Stimulated activated naive CD8-positive, alpha-beta T cell treated with anti-CD3 and anti-CD28 coated beads, Interleukin-15, amount 100 ng/mL, for 72 hours (primary cell): Measurements from ENCODE around the gene FBXO3.
"Not testable (repeated sequence)": the region's sequence is repeated elsewhere in the genome, so short reads cannot be mapped to it uniquely, and the experiment has no call there.

ENCODE experiments used
- ATAC-seq: fragments of 150-1000 bp; cut with Tn5 transposase; 2 replicates; pipeline ENCODE4 v1.10.0; 2021; ENCODE audit warnings: mild to moderate bottlenecking, moderate library complexity
- DNase-seq, 2 donors: peaks; one replicate each; pipeline ENCODE4 v3.0.0; 2021 to 2022
- H3K27ac Mint-ChIP-seq, 2 donors: one replicate each; pipeline ENCODE4 v1.8.0; 2022; ENCODE audit warnings: mild to moderate bottlenecking in 2 of 2, mixed read lengths in 2 of 2, moderate library complexity in 2 of 2
- H3K27me3 Mint-ChIP-seq: one replicate; pipeline ENCODE4 v1.8.0; 2022; ENCODE audit warnings: mixed read lengths
- H3K4me1 Mint-ChIP-seq: one replicate; pipeline ENCODE4 v1.8.0; 2022; ENCODE audit warnings: mild to moderate bottlenecking, mixed read lengths
- H3K4me3 Mint-ChIP-seq, 2 donors: one replicate each; pipeline ENCODE4 v1.8.0; 2022; ENCODE audit warnings: mild to moderate bottlenecking in 2 of 2, mixed read lengths in 2 of 2, moderate library complexity in 1 of 2
- H3K9me3 Mint-ChIP-seq, 2 donors: one replicate each; pipeline ENCODE4 v1.8.0; 2022; ENCODE audit warnings: mixed read lengths in 2 of 2

Gene FBXO3

GRCh38 chr11:33773987-33774735 lies at the start of gene FBXO3:
Gene FBXO3 (minus strand): TSS chr11:33774520. CDS start chr11:33774497, 23 bp downstream.
- Mint-ChIP-seq H3K9me3 (no peaks in the 10 kb centered on the region), H3K27ac (peak within 1 kb of the TSS; percentile 97 to 98), H3K27me3 (peaks cover 30% of the 10 kb centered on the region), H3K4me3 (peak within 1 kb of the TSS; percentile 90 to 93), H3K4me1 (peaks cover 38% of the 10 kb centered on the region)
- ATAC-seq (peak; percentile 88), DNase-seq (peak; percentile 76)

- H3K4me3 Mint-ChIP-seq, H3K4me1 Mint-ChIP-seq, ATAC-seq, H3K9me3 Mint-ChIP-seq, H3K27ac Mint-ChIP-seq, DNase-seq: not testable (repeated sequence)
- H3K27me3 Mint-ChIP-seq: peaks cover 39% of the 10 kb centered on the region
Observed at GRCh38 chr11:33822981-33823380, 48.7 kb upstream of the FBXO3 start.

GRCh38 chr11:33819278-33820035 lies 45.1 kb upstream of the FBXO3 start:
- no peak for ATAC-seq
- Mint-ChIP-seq H3K27ac (no peak overlapping the region), H3K9me3 (no peaks in the 10 kb centered on the region), H3K27me3 (peaks cover 22% of the 10 kb centered on the region), H3K4me3 (no peak overlapping the region), H3K4me1 (no peaks in the 10 kb centered on the region)
- DNase-seq: no peak

GRCh38 chr11:33808228-33808828 lies 34.0 kb upstream of the FBXO3 start:
- peaks cover 47% of the 10 kb centered on the region for H3K27me3 Mint-ChIP-seq
- ATAC-seq: peak; percentile 88
- peak; percentile 76 to 78 for DNase-seq
- H3K4me3 Mint-ChIP-seq: no peak overlapping the region
- H3K27ac Mint-ChIP-seq: no peak overlapping the region
- H3K4me1 Mint-ChIP-seq: no peaks in the 10 kb centered on the region
- no peaks in the 10 kb centered on the region for H3K9me3 Mint-ChIP-seq

- no peak overlapping the region for H3K27ac Mint-ChIP-seq
- no peaks in the 10 kb centered on the region for H3K9me3 Mint-ChIP-seq
- peaks cover 8% of the 10 kb centered on the region for H3K4me1 Mint-ChIP-seq
- no peak for ATAC-seq
- DNase-seq: no peak
- no peak overlapping the region for H3K4me3 Mint-ChIP-seq
- H3K27me3 Mint-ChIP-seq: peaks cover 86% of the 10 kb centered on the region
Observed at GRCh38 chr11:33804471-33804870, 30.2 kb upstream of the FBXO3 start.

- H3K9me3 Mint-ChIP-seq: no peaks in the 10 kb centered on the region
- peaks cover 80% of the 10 kb centered on the region for H3K27me3 Mint-ChIP-seq
- ATAC-seq: peak; percentile 77
- no peak overlapping the region for H3K4me3 Mint-ChIP-seq
- H3K4me1 Mint-ChIP-seq: peaks cover 8% of the 10 kb centered on the region
- H3K27ac Mint-ChIP-seq: no peak overlapping the region
- DNase-seq: no peak
Observed at GRCh38 chr11:33802194-33802950, 28.1 kb upstream of the FBXO3 start.

- H3K27me3 Mint-ChIP-seq: peaks cover 86% of the 10 kb centered on the region
- peaks cover 8% of the 10 kb centered on the region for H3K4me1 Mint-ChIP-seq
- ATAC-seq (no peak), DNase-seq (no peak)
- no peak overlapping the region for H3K27ac Mint-ChIP-seq
- H3K4me3 Mint-ChIP-seq: no peak overlapping the region
- no peaks in the 10 kb centered on the region for H3K9me3 Mint-ChIP-seq
Observed at GRCh38 chr11:33801821-33802193, 27.5 kb upstream of the FBXO3 start.

- no peak overlapping the region for H3K4me3 Mint-ChIP-seq
- ATAC-seq (no peak), DNase-seq (no peak)
- peaks cover 8% of the 10 kb centered on the region for H3K4me1 Mint-ChIP-seq
- no peaks in the 10 kb centered on the region for H3K9me3 Mint-ChIP-seq
- H3K27ac Mint-ChIP-seq: no peak overlapping the region
- H3K27me3 Mint-ChIP-seq: peaks cover 81% of the 10 kb centered on the region
Observed at GRCh38 chr11:33797879-33798278, 23.6 kb upstream of the FBXO3 start.

- Mint-ChIP-seq H3K27ac (no peak overlapping the region), H3K9me3 (no peaks in the 10 kb centered on the region), H3K27me3 (peaks cover 48% of the 10 kb centered on the region), H3K4me1 (no peaks in the 10 kb centered on the region), H3K4me3 (no peak overlapping the region)
- DNase-seq (no peak), ATAC-seq (no peak)
Observed at GRCh38 chr11:33790040-33790439, 15.7 kb upstream of the FBXO3 start.

- not testable (repeated sequence) for ATAC-seq, H3K9me3 Mint-ChIP-seq, H3K4me1 Mint-ChIP-seq, H3K4me3 Mint-ChIP-seq, DNase-seq, H3K27ac Mint-ChIP-seq
- H3K27me3 Mint-ChIP-seq: peaks cover 58% of the 10 kb centered on the region
Observed at GRCh38 chr11:33788095-33788494, 13.8 kb upstream of the FBXO3 start.

- H3K27me3 Mint-ChIP-seq: peaks cover 50% of the 10 kb centered on the region
- no peak overlapping the region for H3K27ac Mint-ChIP-seq
Observed at GRCh38 chr11:33787076-33787475, 12.8 kb upstream of the FBXO3 start.

GRCh38 chr11:33785609-33786008 lies 11.3 kb upstream of the FBXO3 start:
- DNase-seq: no peak
- Mint-ChIP-seq H3K4me3 (no peak overlapping the region), H3K27ac (no peak overlapping the region), H3K4me1 (no peaks in the 10 kb centered on the region), H3K9me3 (no peaks in the 10 kb centered on the region), H3K27me3 (peaks cover 58% of the 10 kb centered on the region)
- no peak for ATAC-seq

More at GRCh38 chr11:33787076-33787475, 12.8 kb upstream of the FBXO3 start:
- Mint-ChIP-seq H3K4me3 (no peak overlapping the region), H3K9me3 (no peaks in the 10 kb centered on the region), H3K4me1 (no peaks in the 10 kb centered on the region)
- no peak for DNase-seq
- ATAC-seq: no peak

GRCh38 chr11:33779849-33780528 lies 5.7 kb upstream of the FBXO3 start:
- Mint-ChIP-seq H3K4me3 (no peak overlapping the region), H3K27ac (no peak overlapping the region), H3K27me3 (peaks cover 68% of the 10 kb centered on the region), H3K4me1 (peaks cover 11% of the 10 kb centered on the region), H3K9me3 (no peaks in the 10 kb centered on the region)
- ATAC-seq (no peak), DNase-seq (no peak)

GRCh38 chr11:33778675-33779074 lies 4.4 kb upstream of the FBXO3 start:
- no peak overlapping the region for H3K27ac Mint-ChIP-seq
- H3K9me3 Mint-ChIP-seq: no peaks in the 10 kb centered on the region
- no peak overlapping the region for H3K4me3 Mint-ChIP-seq
- DNase-seq (no peak), ATAC-seq (no peak)
- peaks cover 16% of the 10 kb centered on the region for H3K4me1 Mint-ChIP-seq
- peaks cover 56% of the 10 kb centered on the region for H3K27me3 Mint-ChIP-seq

- Mint-ChIP-seq H3K9me3 (no peaks in the 10 kb centered on the region), H3K4me1 (peaks cover 19% of the 10 kb centered on the region), H3K27ac (no peak overlapping the region), H3K27me3 (peaks cover 51% of the 10 kb centered on the region), H3K4me3 (no peak overlapping the region)
- no peak for ATAC-seq
- no peak for DNase-seq
Observed at GRCh38 chr11:33777906-33778305, 3.6 kb upstream of the FBXO3 start.
